Hippocampal formation (tissue), 2 donors: ENCODE data around the gene ZNF682.
"Not testable (repeated sequence)": the region's sequence is repeated elsewhere in the genome, so short reads cannot be mapped to it uniquely, and the experiment has no call there.

Experiments used
- DNase-seq, 2 donors: peaks; one replicate each; lab custom pipeline; 2025; lab: John Stamatoyannopoulos, UW

ZNF682 gene

GRCh38 chr19:19997656-19998268 is 41.5 kb downstream of the ZNF682 start:
- DNase-seq = no peak

- DNase-seq = no peak
Observed at GRCh38 chr19:19966862-19967261, 72.4 kb downstream of the ZNF682 start.

GRCh38 chr19:19966126-19966525 is 73.2 kb downstream of the ZNF682 start:
- not testable (repeated sequence) for DNase-seq

- DNase-seq = no peak
Observed at GRCh38 chr19:19964416-19964815, 74.9 kb downstream of the ZNF682 start.

- DNase-seq = peak; percentile 30 to 63
Observed at GRCh38 chr19:19959151-19959799, 80.0 kb downstream of the ZNF682 start.

GRCh38 chr19:19957766-19958165 is 81.5 kb downstream of the ZNF682 start:
- DNase-seq = not testable (repeated sequence)

GRCh38 chr19:19956434-19957075 is 82.8 kb downstream of the ZNF682 start:
- DNase-seq = no peak

GRCh38 chr19:19955208-19955607 is 84.1 kb downstream of the ZNF682 start:
- DNase-seq = no peak
